Measurements from ENCODE around the gene PDHX. TPM values are rescaled to one million over a fixed set of nuclear protein-coding genes. Genes with fewer than 3 reads are reported as not detected.

Gene PDHX
- total and polyA plus RNA-seq, 2 of the 4 experiments (the other 2 are of a cell fraction), result 19.8 to 26.7 TPM

DNA sequence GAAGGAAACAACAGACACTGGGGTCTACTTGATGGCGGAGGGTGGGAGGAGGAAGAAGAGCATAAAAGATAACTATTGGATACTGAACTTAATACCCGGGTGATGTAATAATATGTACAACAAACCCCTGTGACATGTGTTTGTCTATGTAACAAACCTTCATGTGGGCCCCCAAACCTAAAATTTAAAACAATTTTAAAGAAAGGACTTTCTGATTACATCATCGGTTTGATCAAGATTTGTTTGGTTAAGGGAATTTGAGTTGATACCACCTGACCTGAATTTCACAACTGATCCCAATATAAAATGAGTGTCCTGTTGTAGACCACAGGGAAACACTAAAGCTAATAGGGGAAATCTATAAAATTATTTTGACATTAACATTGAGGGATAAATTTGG, 34.5 kb upstream of the PDHX start:
- DNase-seq, result no peak
- no peaks in the 10 kb centered on the region for H3K4me1 ChIP-seq (ENCODE audit: control insufficient read depth, insufficient read depth, low read length)
- no peak overlapping the region for H3K4ac ChIP-seq (ENCODE audit: low read depth, low read length)
- WGBS, 2 experiments (ENCODE audit: extremely low coverage in 2 of 2, insufficient read length in 1 of 2), result 86% methylated on average over 1 of the region's 3 CpGs; no CpG with 5 or more reads in 1 of the 2 experiments
- no peak overlapping the region for H2BK20ac ChIP-seq (ENCODE audit: low read depth, low read length)
- no peak overlapping the region for H2BK5ac ChIP-seq (ENCODE audit: low read depth, low read length, poor library complexity, severe bottlenecking)
- in situ Hi-C loops (cut with MboI; ENCODE audit: low sequenced_read_pairs), result no loop called here
- H2BK120ac ChIP-seq (ENCODE audit: low read depth, low read length), result no peak overlapping the region
- CTCF ChIA-PET, result no interaction called here
- H3K27me3 ChIP-seq (ENCODE audit: control insufficient read depth, insufficient read depth, low read length), result no peaks in the 10 kb centered on the region
- no peak overlapping the region for H3K27ac ChIP-seq (ENCODE audit: insufficient read depth, low read length)
- H3K79me1 ChIP-seq (ENCODE audit: low read depth in 1 of 2, low read length in 2 of 2), result no peaks in the 10 kb centered on the region
- intact Hi-C loops (cut with micrococcal nuclease), result no loop called here
- no peak overlapping the region for H3K14ac ChIP-seq (replicated peaks; ENCODE audit: low read depth, low read length)
- H3K56ac ChIP-seq (ENCODE audit: extremely low read depth, insufficient read depth, low read length), result no peak overlapping the region
- dilution Hi-C loops (cut with HindIII; ENCODE audit: low sequenced_read_pairs, unreplicated experiment), result no loop called here
- no peaks in the 10 kb centered on the region for H3K9me3 ChIP-seq (ENCODE audit: control insufficient read depth, insufficient read depth, low read length)
- H2AK5ac ChIP-seq (ENCODE audit: low read depth, low read length), result no peak overlapping the region
- POLR2A ChIA-PET (ENCODE audit: unreplicated experiment), result no interaction called here
- no peak overlapping the region for H3K23ac ChIP-seq (ENCODE audit: low read depth, low read length)
- H3K36me3 ChIP-seq (ENCODE audit: control insufficient read depth, insufficient read depth, low read length), result peaks cover 3% of the 10 kb centered on the region; the same call in 1 of the 2 replicates
- no peak overlapping the region for H3K18ac ChIP-seq (ENCODE audit: low read depth, low read length)
- no peak overlapping the region for H3K4me2 ChIP-seq (ENCODE audit: low read depth, low read length)
- H4K8ac ChIP-seq (ENCODE audit: low read depth in 2 of 2, low read length in 2 of 2), result no peak overlapping the region
- ATAC-seq (ENCODE audit: low read depth), result no peak
- H2AK9ac ChIP-seq (replicated peaks; ENCODE audit: low read depth, low read length, poor library complexity), result no peak overlapping the region
- H4K20me1 ChIP-seq (ENCODE audit: insufficient read depth, low read length), result no peaks in the 10 kb centered on the region
- TF ChIP-seq FOS (IDR thresholded peaks at IDR 0.05; ENCODE audit: low read depth, low read length) (no peak), CEBPB (IDR thresholded peaks at IDR 0.05; ENCODE audit: low read depth, low read length) (peak; percentile 26; the same call in 1 of the 2 replicates), POLR2A (IDR thresholded peaks at IDR 0.05; ENCODE audit: low read depth, low read length) (no peak)
- H4K91ac ChIP-seq (ENCODE audit: insufficient read depth, low read depth, low read length), result no peak overlapping the region
- H4K5ac ChIP-seq (ENCODE audit: low read depth, low read length), result no peak overlapping the region
- H2BK15ac ChIP-seq (ENCODE audit: low read depth, low read length), result no peak overlapping the region
- no peak overlapping the region for H2AFZ ChIP-seq (replicated peaks; ENCODE audit: low read length, poor library complexity)
- no peaks in the 10 kb centered on the region; the same call in 1 of the 2 replicates for H3K9me1 ChIP-seq (ENCODE audit: insufficient read depth, low read length)
- no TSS peak for BruUV-seq (replicated peaks)
- H3K9ac ChIP-seq (ENCODE audit: low read depth, low read length), result no peak overlapping the region
- no peak overlapping the region for H3K4me3 ChIP-seq (ENCODE audit: insufficient read depth, low read depth, low read length)
